Calu3 (cell line): ENCODE results near the gene FAM200A. TPM values are rescaled to one million over a fixed set of nuclear protein-coding genes. Genes with fewer than 3 reads are reported as not detected.
A peak's percentile ranks its signal among the peaks of the same experiment; 100 is the strongest.
"Not testable (repeated sequence)": the region's sequence is repeated elsewhere in the genome, so short reads cannot be mapped to it uniquely, and the experiment has no call there.

Source experiments
- BruUV-seq: library from RNA; stranded (reverse); fragments of 400-500 nt; replicated peaks from 2 replicates; lab custom pipeline; 2021; lab: Mats Ljungman, UMichigan
- CTCF ChIA-PET: fragments of 300-600 bp; sonication (Branson Sonifier 250); formaldehyde crosslinking; loops from one replicate; lab custom pipeline; 2022; ENCODE audit warnings: antibody characterized with exemption; lab: Charles Lee
- DNase-seq: peaks from one replicate; pipeline ENCODE4 v3.0.0; 2022
- H3K27ac Mint-ChIP-seq: one replicate; pipeline ENCODE4 v1.8.0; 2022; ENCODE audit warnings: mixed read lengths; ENCODE audit not compliant: unreplicated experiment
- H3K27me3 Mint-ChIP-seq: one replicate; pipeline ENCODE4 v1.8.0; 2022; ENCODE audit warnings: mixed read lengths; ENCODE audit not compliant: unreplicated experiment
- H3K36me3 Mint-ChIP-seq: one replicate; pipeline ENCODE4 v1.8.0; 2022; ENCODE audit warnings: mild to moderate bottlenecking, moderate library complexity, mixed read lengths; ENCODE audit not compliant: insufficient read depth, unreplicated experiment
- H3K4me1 Mint-ChIP-seq: one replicate; pipeline ENCODE4 v1.8.0; 2022; ENCODE audit warnings: mild to moderate bottlenecking, low read depth, mixed read lengths; ENCODE audit not compliant: unreplicated experiment
- H3K4me3 Mint-ChIP-seq: one replicate; pipeline ENCODE4 v1.8.0; 2022; ENCODE audit warnings: mild to moderate bottlenecking, low read depth, moderate library complexity, mixed read lengths; ENCODE audit not compliant: unreplicated experiment
- H3K9me3 Mint-ChIP-seq: one replicate; pipeline ENCODE4 v1.8.0; 2022; ENCODE audit warnings: low read depth, mixed read lengths; ENCODE audit not compliant: unreplicated experiment
- CTCF ChIP-seq: fragments of 200-600 bp; IDR thresholded peaks from one replicate; pipeline ENCODE4 v1.8.0; 2022; ENCODE audit warnings: antibody characterized with exemption; ENCODE audit not compliant: unreplicated experiment
- intact Hi-C: fragments of 100-400 bp; cut with micrococcal nuclease; formaldehyde crosslinking; loops from one replicate; pipeline ENCODE4 v1.10.0; 2022; ENCODE audit not compliant: unreplicated experiment
- total RNA-seq: library from RNA; stranded (reverse); gene quantifications from 2 replicates; pipeline ENCODE4 v1.2.3, GENCODE V29; 2022

Gene FAM200A
- total RNA-seq, 1 experiment from 2014 or later, result 4.1 TPM

- no TSS peak for BruUV-seq
- DNase-seq, result no peak
- CTCF ChIA-PET, result no interaction called here
- no peak overlapping the region for H3K4me3 Mint-ChIP-seq
- intact Hi-C loops, result no loop called here
- H3K27me3 Mint-ChIP-seq, result peaks cover 5% of the 10 kb centered on the region
- H3K4me1 Mint-ChIP-seq, result no peaks in the 10 kb centered on the region
- no peak for TF ChIP-seq CTCF
- H3K9me3 Mint-ChIP-seq, result no peaks in the 10 kb centered on the region
- no peaks in the 10 kb centered on the region for H3K36me3 Mint-ChIP-seq
- no peak overlapping the region for H3K27ac Mint-ChIP-seq
These were observed 43.2 kb upstream of the FAM200A start for GRCh38 chr7:99594948-99595745.

- Mint-ChIP-seq H3K27me3 (peaks cover 34% of the 10 kb centered on the region), H3K4me3 (no peak overlapping the region), H3K4me1 (no peaks in the 10 kb centered on the region), H3K27ac (no peak overlapping the region), H3K36me3 (no peaks in the 10 kb centered on the region), H3K9me3 (no peaks in the 10 kb centered on the region)
- no peak for TF ChIP-seq CTCF
- CTCF ChIA-PET, result no interaction called here
- intact Hi-C loops, result no loop called here
- no peak for DNase-seq
- BruUV-seq, result no TSS peak
These were observed 37.0 kb upstream of the FAM200A start for GRCh38 chr7:99588868-99589267.

GRCh38 chr7:99580778-99581332, 28.9 kb upstream of the FAM200A start:
- H3K27ac Mint-ChIP-seq, BruUV-seq, DNase-seq, H3K4me1 Mint-ChIP-seq, intact Hi-C loops, H3K9me3 Mint-ChIP-seq, H3K36me3 Mint-ChIP-seq: not testable (repeated sequence)
- H3K27me3 Mint-ChIP-seq, result peaks cover 42% of the 10 kb centered on the region
- CTCF ChIA-PET, result interaction anchor here (0.8 to 1.6 kb wide), 2 partner anchors 55 to 76 kb away, joined by 3 to 5 read pairs; partner anchors contain the start of gene ZKSCAN5
- peak overlapping the region; percentile 61 for H3K4me3 Mint-ChIP-seq

GRCh38 chr7:99579956-99580777, 28.3 kb upstream of the FAM200A start:
- Mint-ChIP-seq H3K4me3 (peak overlapping the region; percentile 61), H3K27me3 (peaks cover 38% of the 10 kb centered on the region), H3K4me1 (no peaks in the 10 kb centered on the region), H3K36me3 (no peaks in the 10 kb centered on the region), H3K27ac (no peak overlapping the region), H3K9me3 (no peaks in the 10 kb centered on the region)
- intact Hi-C loops, result no loop called here
- peak; percentile 46 for DNase-seq
- BruUV-seq, result no TSS peak
- peak; percentile 18 for TF ChIP-seq CTCF
- CTCF ChIA-PET, result interaction anchor here (0.8 to 1.6 kb wide), 2 partner anchors 55 to 75 kb away, joined by 3 to 5 read pairs; partner anchors contain the start of gene ZKSCAN5
